Gastroesophageal sphincter (tissue), 3 donors: ENCODE results near the gene SLC6A9.

Experiments
- CTCF ChIP-seq, 4 experiments: fragments of 200-600 bp in 2 of 4; fragments of 450-650 bp in 2 of 4; sonication (generic) in 1 of 4; IDR thresholded peaks; one replicate each; pipeline ENCODE4 v1.5.1; 2017 to 2019; ENCODE audit warnings: antibody characterized with exemption in 4 of 4, mild to moderate bottlenecking in 2 of 4, moderate library complexity in 2 of 4
- EP300 ChIP-seq: sonication (generic); formaldehyde crosslinking; IDR thresholded peaks from one replicate; pipeline ENCODE4 v1.6.1; 2017; ENCODE audit warnings: antibody characterized with exemption, mild to moderate bottlenecking
- POLR2A ChIP-seq, 2 donors: fragments of 450-650 bp; IDR thresholded peaks; one replicate each; pipeline ENCODE4 v1.6.1; 2017; ENCODE audit warnings: antibody characterized with exemption in 2 of 2, mild to moderate bottlenecking in 2 of 2, moderate library complexity in 1 of 2
- POLR2AphosphoS5 ChIP-seq: sonication (generic); formaldehyde crosslinking; IDR thresholded peaks from one replicate; pipeline ENCODE4 v1.6.1; 2017; ENCODE audit warnings: antibody characterized with exemption

- no peak for TF ChIP-seq POLR2AphosphoS5
- TF ChIP-seq CTCF (IDR thresholded peaks at IDR 0.05), result no peak
- no peak for TF ChIP-seq POLR2A (IDR thresholded peaks at IDR 0.05)
- no peak for TF ChIP-seq EP300
Measured at GRCh38 chr1:44013949-44014348, 17.3 kb downstream of the SLC6A9 start.
